PFSK-1 (cell line): Measurements from ENCODE around the gene MICU1.

ENCODE experiments used
- POLR2AphosphoS5 ChIP-seq: IDR thresholded peaks from 2 replicates; pipeline ENCODE4 v1.6.1; 2012; ENCODE audit warnings: low read depth, mild to moderate bottlenecking, control low read depth, low read length, moderate library complexity
- REST ChIP-seq, 2 experiments: IDR thresholded peaks; 2 replicates each; pipeline versions ENCODE4 v1.6.1 to v1.8.0; 2011 to 2012; ENCODE audit warnings: low read depth in 2 of 2, low read length in 2 of 2, control low read depth in 1 of 2, inconsistent platforms in 1 of 2, mild to moderate bottlenecking in 1 of 2, moderate library complexity in 1 of 2; ENCODE audit not compliant: insufficient read depth in 1 of 2
- SIN3A ChIP-seq: IDR thresholded peaks from 2 replicates; pipeline ENCODE4 v1.6.1; 2012; ENCODE audit warnings: mild to moderate bottlenecking, low read length, moderate library complexity, borderline replicate concordance; ENCODE audit not compliant: insufficient read depth

GRCh38 chr10:72477463-72477862 lies 148.4 kb downstream of the MICU1 start:
- no peak for TF ChIP-seq POLR2AphosphoS5
- TF ChIP-seq SIN3A = no peak
- no peak for TF ChIP-seq REST (IDR thresholded peaks at IDR 0.05; ENCODE audit: insufficient read depth in 1 of 2, low read depth in 2 of 2, low read length in 2 of 2)
